ENCODE measurements around the gene FAM180A.
A peak's percentile ranks its signal among the peaks of the same experiment; 100 is the strongest.

FAM180A gene

GRCh38 chr7:135775230-135775629, 26.6 kb upstream of the FAM180A start:
- peaks cover 1% of the 10 kb centered on the region for H3K27me3 ChIP-seq (ENCODE audit: insufficient read depth, low read length, poor library complexity)
- no peak overlapping the region for H2BK5ac ChIP-seq (ENCODE audit: low read length)
- H2AK5ac ChIP-seq (ENCODE audit: low read length) = no peak overlapping the region
- H3K27ac ChIP-seq (ENCODE audit: low read depth, low read length) = no peak overlapping the region
- no peak overlapping the region for H2BK120ac ChIP-seq (ENCODE audit: low read depth, low read length)
- no peak overlapping the region for H3K4ac ChIP-seq (ENCODE audit: low read depth, low read length)
- no peak overlapping the region for H3K23ac ChIP-seq (ENCODE audit: low read length)
- WGBS (ENCODE audit: extremely low coverage, insufficient coverage, low lambda C conversion rate) = no CpG with 5 or more reads among the region's 2 CpGs
- no peak overlapping the region for H3K9ac ChIP-seq (ENCODE audit: low read length)
- H2BK15ac ChIP-seq (replicated peaks; ENCODE audit: low read depth) = no peak overlapping the region
- H3K56ac ChIP-seq (ENCODE audit: low read length) = no peak overlapping the region
- DNase-seq = no peak
- H3K36me3 ChIP-seq (ENCODE audit: control insufficient read depth, insufficient read depth, low read length) = no peaks in the 10 kb centered on the region
- no peak overlapping the region for H3K4me2 ChIP-seq (ENCODE audit: low read length)
- H4K5ac ChIP-seq (ENCODE audit: low read length) = no peak overlapping the region
- peaks cover 3% of the 10 kb centered on the region for H3K4me1 ChIP-seq (ENCODE audit: control insufficient read depth, low read depth, low read length)
- no peak overlapping the region for H3K4me3 ChIP-seq (ENCODE audit: low read length)
- no peak overlapping the region for H3K18ac ChIP-seq (ENCODE audit: low read length)
- no peak overlapping the region for H4K8ac ChIP-seq (ENCODE audit: low read depth, low read length)
- no peaks in the 10 kb centered on the region for H3K79me1 ChIP-seq (ENCODE audit: low read length)
- H3K79me2 ChIP-seq (ENCODE audit: control insufficient read depth, insufficient read depth, low read length) = no peaks in the 10 kb centered on the region

- H3K18ac ChIP-seq (ENCODE audit: low read length) = no peak overlapping the region
- peaks cover 1% of the 10 kb centered on the region for H3K27me3 ChIP-seq (ENCODE audit: insufficient read depth, low read length, poor library complexity)
- no peak overlapping the region for H3K4ac ChIP-seq (ENCODE audit: low read depth, low read length)
- H3K79me2 ChIP-seq (ENCODE audit: control insufficient read depth, insufficient read depth, low read length) = no peaks in the 10 kb centered on the region
- no CpG with 5 or more reads among the region's 4 CpGs for WGBS (ENCODE audit: extremely low coverage, insufficient coverage, low lambda C conversion rate)
- H4K8ac ChIP-seq (ENCODE audit: low read depth, low read length) = no peak overlapping the region
- H2BK5ac ChIP-seq (ENCODE audit: low read length) = no peak overlapping the region
- H3K9ac ChIP-seq (ENCODE audit: low read length) = no peak overlapping the region
- no peak overlapping the region for H2BK15ac ChIP-seq (replicated peaks; ENCODE audit: low read depth)
- no peak overlapping the region for H3K4me3 ChIP-seq (ENCODE audit: low read length)
- H2AK5ac ChIP-seq (ENCODE audit: low read length) = no peak overlapping the region
- H3K27ac ChIP-seq (ENCODE audit: low read depth, low read length) = no peak overlapping the region
- no peaks in the 10 kb centered on the region for H3K36me3 ChIP-seq (ENCODE audit: control insufficient read depth, insufficient read depth, low read length)
- H3K4me2 ChIP-seq (ENCODE audit: low read length) = no peak overlapping the region
- peaks cover 3% of the 10 kb centered on the region for H3K4me1 ChIP-seq (ENCODE audit: control insufficient read depth, low read depth, low read length)
- H3K56ac ChIP-seq (ENCODE audit: low read length) = no peak overlapping the region
- H3K79me1 ChIP-seq (ENCODE audit: low read length) = no peaks in the 10 kb centered on the region
- no peak overlapping the region for H4K5ac ChIP-seq (ENCODE audit: low read length)
- H3K23ac ChIP-seq (ENCODE audit: low read length) = no peak overlapping the region
- peak; percentile 65 for DNase-seq
- H2BK120ac ChIP-seq (ENCODE audit: low read depth, low read length) = no peak overlapping the region
Measured at GRCh38 chr7:135774284-135774683, 25.7 kb upstream of the FAM180A start.

- H3K27me3 ChIP-seq (ENCODE audit: insufficient read depth, low read length, poor library complexity) = peaks cover 1% of the 10 kb centered on the region
Measured at GRCh38 chr7:135773464-135773863, 24.9 kb upstream of the FAM180A start.

GRCh38 chr7:135772639-135773222, 24.1 kb upstream of the FAM180A start:
- no peak overlapping the region for H2BK120ac ChIP-seq (ENCODE audit: low read depth, low read length)
- no peak overlapping the region for H3K4ac ChIP-seq (ENCODE audit: low read depth, low read length)
- no peak overlapping the region for H3K18ac ChIP-seq (ENCODE audit: low read length)
- H3K27ac ChIP-seq (ENCODE audit: low read depth, low read length) = no peak overlapping the region
- H3K27me3 ChIP-seq (ENCODE audit: insufficient read depth, low read length, poor library complexity) = peaks cover 1% of the 10 kb centered on the region
- H4K5ac ChIP-seq (ENCODE audit: low read length) = no peak overlapping the region
- H4K8ac ChIP-seq (ENCODE audit: low read depth, low read length) = no peak overlapping the region
- no peaks in the 10 kb centered on the region for H3K79me1 ChIP-seq (ENCODE audit: low read length)
- H2BK15ac ChIP-seq (replicated peaks; ENCODE audit: low read depth) = no peak overlapping the region
- no peak overlapping the region for H2AK5ac ChIP-seq (ENCODE audit: low read length)
- H3K36me3 ChIP-seq (ENCODE audit: control insufficient read depth, insufficient read depth, low read length) = no peaks in the 10 kb centered on the region
- H2BK5ac ChIP-seq (ENCODE audit: low read length) = no peak overlapping the region
- H3K9ac ChIP-seq (ENCODE audit: low read length) = no peak overlapping the region
- no peak overlapping the region for H3K4me2 ChIP-seq (ENCODE audit: low read length)
- peak; percentile 35 for DNase-seq
- peaks cover 3% of the 10 kb centered on the region for H3K4me1 ChIP-seq (ENCODE audit: control insufficient read depth, low read depth, low read length)
- no peak overlapping the region for H3K23ac ChIP-seq (ENCODE audit: low read length)
- peak overlapping the region; percentile 34 for H3K56ac ChIP-seq (ENCODE audit: low read length)
- H3K4me3 ChIP-seq (ENCODE audit: low read length) = no peak overlapping the region
- H3K79me2 ChIP-seq (ENCODE audit: control insufficient read depth, insufficient read depth, low read length) = no peaks in the 10 kb centered on the region
- WGBS (ENCODE audit: extremely low coverage, insufficient coverage, low lambda C conversion rate) = no CpG with 5 or more reads among the region's 8 CpGs

More at GRCh38 chr7:135773464-135773863, 24.9 kb upstream of the FAM180A start:
- Histone ChIP-seq H3K79me1 (ENCODE audit: low read length) (no peaks in the 10 kb centered on the region), H3K4me1 (ENCODE audit: control insufficient read depth, low read depth, low read length) (peaks cover 3% of the 10 kb centered on the region), H4K8ac (ENCODE audit: low read depth, low read length) (no peak overlapping the region), H3K56ac (ENCODE audit: low read length) (no peak overlapping the region), H3K27ac (ENCODE audit: low read depth, low read length) (no peak overlapping the region), H2AK5ac (ENCODE audit: low read length) (no peak overlapping the region), H3K18ac (ENCODE audit: low read length) (no peak overlapping the region), H2BK120ac (ENCODE audit: low read depth, low read length) (no peak overlapping the region), H3K4me2 (ENCODE audit: low read length) (no peak overlapping the region), H3K4ac (ENCODE audit: low read depth, low read length) (no peak overlapping the region), H2BK5ac (ENCODE audit: low read length) (no peak overlapping the region), H3K4me3 (ENCODE audit: low read length) (no peak overlapping the region), H4K5ac (ENCODE audit: low read length) (no peak overlapping the region), H3K9ac (ENCODE audit: low read length) (no peak overlapping the region), H3K23ac (ENCODE audit: low read length) (no peak overlapping the region), H3K36me3 (ENCODE audit: control insufficient read depth, insufficient read depth, low read length) (no peaks in the 10 kb centered on the region), H2BK15ac (replicated peaks; ENCODE audit: low read depth) (no peak overlapping the region), H3K79me2 (ENCODE audit: control insufficient read depth, insufficient read depth, low read length) (no peaks in the 10 kb centered on the region)
- no peak for DNase-seq
- WGBS (ENCODE audit: extremely low coverage, insufficient coverage, low lambda C conversion rate) = no CpG with 5 or more reads among the region's 5 CpGs

- WGBS (ENCODE audit: extremely low coverage, insufficient coverage, low lambda C conversion rate) = no CpG with 5 or more reads among the region's 4 CpGs
- H3K27me3 ChIP-seq (ENCODE audit: insufficient read depth, low read length, poor library complexity) = peaks cover 1% of the 10 kb centered on the region
- H2BK120ac ChIP-seq (ENCODE audit: low read depth, low read length) = no peak overlapping the region
- H3K56ac ChIP-seq (ENCODE audit: low read length) = peak overlapping the region; percentile 34
- no peaks in the 10 kb centered on the region for H3K79me1 ChIP-seq (ENCODE audit: low read length)
- peaks cover 3% of the 10 kb centered on the region for H3K4me1 ChIP-seq (ENCODE audit: control insufficient read depth, low read depth, low read length)
- DNase-seq = peak; percentile 46
- H2BK5ac ChIP-seq (ENCODE audit: low read length) = no peak overlapping the region
- no peak overlapping the region for H3K27ac ChIP-seq (ENCODE audit: low read depth, low read length)
- H3K79me2 ChIP-seq (ENCODE audit: control insufficient read depth, insufficient read depth, low read length) = no peaks in the 10 kb centered on the region
- H2AK5ac ChIP-seq (ENCODE audit: low read length) = no peak overlapping the region
- H4K8ac ChIP-seq (ENCODE audit: low read depth, low read length) = no peak overlapping the region
- no peak overlapping the region for H3K9ac ChIP-seq (ENCODE audit: low read length)
- H3K4me3 ChIP-seq (ENCODE audit: low read length) = no peak overlapping the region
- no peak overlapping the region for H3K4me2 ChIP-seq (ENCODE audit: low read length)
- no peak overlapping the region for H2BK15ac ChIP-seq (replicated peaks; ENCODE audit: low read depth)
- H3K4ac ChIP-seq (ENCODE audit: low read depth, low read length) = peak overlapping the region; percentile 6
- H3K18ac ChIP-seq (ENCODE audit: low read length) = no peak overlapping the region
- no peak overlapping the region for H4K5ac ChIP-seq (ENCODE audit: low read length)
- no peaks in the 10 kb centered on the region for H3K36me3 ChIP-seq (ENCODE audit: control insufficient read depth, insufficient read depth, low read length)
- no peak overlapping the region for H3K23ac ChIP-seq (ENCODE audit: low read length)
Measured at GRCh38 chr7:135771961-135772638, 23.5 kb upstream of the FAM180A start.
